ENCODE data around the gene GLCCI1. TPM values are rescaled to one million over a fixed set of nuclear protein-coding genes. Genes with fewer than 3 reads are reported as not detected.

The GLCCI1 gene
- total and polyA plus RNA-seq, 2 of the 13 experiments (the other 11 are each of a cell fraction or from before 2014, with no cell fraction given) = 1.3 to 1.7 TPM

DNA sequence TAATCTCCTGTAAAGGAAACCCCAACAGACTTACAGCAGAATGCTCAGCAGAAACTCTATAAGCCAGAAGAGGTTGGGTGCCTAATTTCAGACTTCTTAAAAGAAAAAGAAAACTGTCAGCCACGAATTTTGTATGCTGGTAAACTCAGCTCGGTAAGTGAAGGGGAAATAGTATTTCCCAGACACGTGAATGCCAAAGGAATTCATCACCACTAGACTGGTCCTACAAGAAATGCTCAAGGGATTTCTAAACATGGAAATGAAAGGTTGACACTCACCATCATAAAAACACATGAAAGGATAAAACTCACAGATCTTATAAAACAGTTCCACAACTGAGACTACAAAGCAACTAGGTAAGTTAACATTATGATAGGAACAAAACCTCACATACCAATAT is 68.6 kb downstream of the GLCCI1 start:
- FAIRE-seq = no peak
- Histone ChIP-seq H4K20me1 (ENCODE audit: insufficient read depth, low read length) (no peaks in the 10 kb centered on the region), H3K4me3 (replicated peaks in 1 of 3; ENCODE audit: insufficient read depth in 1 of 3, low read depth in 2 of 3, low read length in 3 of 3) (no peak overlapping the region), H3K4me2 (ENCODE audit: low read depth, low read length) (no peak overlapping the region), H3K79me2 (ENCODE audit: insufficient read depth, low read length) (no peaks in the 10 kb centered on the region), H3K27me3 (ENCODE audit: control insufficient read depth in 1 of 2, insufficient read depth in 2 of 2, low read length in 2 of 2) (no peaks in the 10 kb centered on the region), H3K9ac (ENCODE audit: insufficient read depth, low read depth, low read length) (no peak overlapping the region), H3K27ac (ENCODE audit: extremely low read length, insufficient read depth, low read length) (no peak overlapping the region), H2AFZ (ENCODE audit: low read length) (no peak overlapping the region), H3K36me3 (replicated peaks in 1 of 2; ENCODE audit: control insufficient read depth in 1 of 2, insufficient read depth in 2 of 2, low read length in 2 of 2) (no peaks in the 10 kb centered on the region), H3K9me3 (ENCODE audit: low read length) (no peaks in the 10 kb centered on the region), H3K4me1 (ENCODE audit: insufficient read depth, low read length) (no peaks in the 10 kb centered on the region)
- no peak for ATAC-seq
- in situ Hi-C loops (cut with HindIII; ENCODE audit: extremely low pct_ligation_motif_present, low pct_unique_long_range_greater_than_20kb) (no loop called here), intact Hi-C loops (cut with micrococcal nuclease; ENCODE audit: unreplicated experiment) (loop anchor here (5.0 to 10.0 kb wide), 4 partner anchors 158 to 442 kb away; no protein-coding TSS in a partner anchor)
- POLR2A ChIA-PET = no interaction called here
- BruUV-seq (replicated peaks) = no TSS peak
- 56% methylated on average over 3 of the region's 3 CpGs for WGBS (ENCODE audit: low lambda C conversion rate)
- TF ChIP-seq ATF3 (CRISPR knock-in tag; IDR thresholded peaks at IDR 0.05) (no peak), ZNF605 (CRISPR knock-in tag; IDR thresholded peaks at IDR 0.05) (no peak), SMARCC2 (IDR thresholded peaks at IDR 0.05) (no peak), STAT6 (CRISPR knock-in tag; IDR thresholded peaks at IDR 0.05; ENCODE audit: borderline replicate concordance) (no peak), KDM2A (CRISPR knock-in tag; IDR thresholded peaks at IDR 0.05; ENCODE audit: borderline replicate concordance, low read depth) (no peak), ZMYM2 (CRISPR knock-in tag; IDR thresholded peaks at IDR 0.05) (no peak), POGK (CRISPR knock-in tag; conservative IDR thresholded peaks at IDR 0.05) (no peak)
- CTCF ChIA-PET (ENCODE audit: low intra/inter-chr PET ratio, low total read pairs) = no interaction called here
- DNase-seq (ENCODE audit: low spot score) = no peak
